GM12874 (cell line): ENCODE results near the gene RLIM.

Experiments
- TF ChIP-seq, protein P1 (sequence below): IDR thresholded peaks from 2 replicates; pipeline ENCODE4 v1.5.1; 2011; ENCODE audit warnings: low read depth, mild to moderate bottlenecking, control low read depth, low read length, moderate library complexity; ENCODE audit not compliant: insufficient read depth

The RLIM gene

GRCh38 chrX:74551934-74552333, 62.5 kb downstream of the RLIM start:
- TF ChIP-seq, protein P1, sequence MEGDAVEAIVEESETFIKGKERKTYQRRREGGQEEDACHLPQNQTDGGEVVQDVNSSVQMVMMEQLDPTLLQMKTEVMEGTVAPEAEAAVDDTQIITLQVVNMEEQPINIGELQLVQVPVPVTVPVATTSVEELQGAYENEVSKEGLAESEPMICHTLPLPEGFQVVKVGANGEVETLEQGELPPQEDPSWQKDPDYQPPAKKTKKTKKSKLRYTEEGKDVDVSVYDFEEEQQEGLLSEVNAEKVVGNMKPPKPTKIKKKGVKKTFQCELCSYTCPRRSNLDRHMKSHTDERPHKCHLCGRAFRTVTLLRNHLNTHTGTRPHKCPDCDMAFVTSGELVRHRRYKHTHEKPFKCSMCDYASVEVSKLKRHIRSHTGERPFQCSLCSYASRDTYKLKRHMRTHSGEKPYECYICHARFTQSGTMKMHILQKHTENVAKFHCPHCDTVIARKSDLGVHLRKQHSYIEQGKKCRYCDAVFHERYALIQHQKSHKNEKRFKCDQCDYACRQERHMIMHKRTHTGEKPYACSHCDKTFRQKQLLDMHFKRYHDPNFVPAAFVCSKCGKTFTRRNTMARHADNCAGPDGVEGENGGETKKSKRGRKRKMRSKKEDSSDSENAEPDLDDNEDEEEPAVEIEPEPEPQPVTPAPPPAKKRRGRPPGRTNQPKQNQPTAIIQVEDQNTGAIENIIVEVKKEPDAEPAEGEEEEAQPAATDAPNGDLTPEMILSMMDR = no peak

DNA sequence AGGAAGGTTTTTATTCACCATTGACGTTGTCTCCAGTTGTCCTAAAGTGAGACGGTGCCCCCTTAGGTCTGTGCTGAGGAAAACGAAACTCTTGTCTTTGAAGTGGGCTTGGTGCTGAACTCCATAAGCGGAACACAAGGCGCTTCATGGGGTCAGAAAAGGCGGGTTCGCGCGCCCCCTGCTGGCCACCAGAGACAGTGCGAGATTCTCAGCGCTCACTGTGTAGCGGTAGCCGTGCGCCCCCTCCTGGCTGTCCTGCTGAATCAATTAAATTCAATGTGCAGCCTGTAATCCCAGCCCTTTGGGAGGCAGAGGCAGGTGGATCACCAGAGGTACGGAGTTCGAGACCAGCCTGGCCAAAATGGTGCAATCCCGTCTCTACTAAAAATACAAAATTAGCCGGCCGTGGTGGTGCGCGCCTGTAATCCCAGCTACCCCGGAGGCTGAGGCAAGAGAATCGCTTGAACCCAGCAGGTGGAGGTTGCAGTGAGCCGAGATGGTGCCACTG, 64.1 kb downstream of the RLIM start:
- TF ChIP-seq, protein P1 = peak; percentile 92

DNA sequence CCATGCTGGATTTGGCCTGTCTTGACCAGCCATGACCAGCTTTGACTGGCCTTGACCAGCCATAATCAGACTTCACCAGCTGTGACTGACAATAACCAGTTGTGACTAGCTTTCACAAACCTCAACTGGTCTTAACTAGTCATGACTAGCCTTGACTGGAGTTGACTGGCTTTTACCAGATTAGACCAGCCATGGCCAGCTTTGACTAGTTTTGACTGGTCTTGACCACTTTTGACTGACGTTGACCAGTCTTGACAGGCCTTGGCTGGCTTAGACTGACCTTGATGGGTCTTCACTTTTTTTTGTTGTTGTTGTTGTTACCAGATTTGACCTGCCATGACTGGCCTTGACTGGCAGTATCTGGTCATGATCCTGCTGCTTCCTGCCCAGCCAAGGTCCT, 67.4 kb downstream of the RLIM start:
- TF ChIP-seq, protein P1 = no peak

DNA sequence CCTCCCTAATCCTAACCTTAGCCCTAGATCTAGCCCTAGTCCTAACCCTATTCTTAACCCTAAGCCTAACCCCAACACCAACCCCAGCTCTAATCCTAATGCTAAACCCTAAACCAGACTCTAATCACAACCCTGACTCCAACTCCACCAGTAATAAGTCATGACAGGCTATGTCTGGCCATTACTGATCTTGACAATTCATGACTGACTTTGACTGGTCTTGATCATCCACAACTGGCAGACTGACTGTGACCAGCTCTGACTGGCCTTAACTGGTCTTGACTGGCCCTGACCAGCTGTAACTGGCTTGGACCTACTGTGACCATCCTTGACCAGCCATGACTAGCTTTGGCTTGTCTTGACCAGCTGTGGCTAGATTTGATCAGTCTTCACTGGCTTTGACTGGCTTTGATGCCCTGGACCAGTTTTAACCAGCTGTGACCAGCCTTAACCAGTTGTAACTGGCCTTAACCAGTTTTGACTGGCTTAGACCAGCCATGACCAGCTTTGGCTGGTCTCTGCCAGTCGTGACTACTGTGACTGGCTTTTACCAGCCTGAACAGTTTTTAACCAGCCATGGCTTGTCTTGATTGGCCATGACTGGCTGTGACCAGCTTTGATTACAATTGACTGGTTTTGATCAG, 68.4 kb downstream of the RLIM start:
- TF ChIP-seq, protein P1 = no peak

DNA sequence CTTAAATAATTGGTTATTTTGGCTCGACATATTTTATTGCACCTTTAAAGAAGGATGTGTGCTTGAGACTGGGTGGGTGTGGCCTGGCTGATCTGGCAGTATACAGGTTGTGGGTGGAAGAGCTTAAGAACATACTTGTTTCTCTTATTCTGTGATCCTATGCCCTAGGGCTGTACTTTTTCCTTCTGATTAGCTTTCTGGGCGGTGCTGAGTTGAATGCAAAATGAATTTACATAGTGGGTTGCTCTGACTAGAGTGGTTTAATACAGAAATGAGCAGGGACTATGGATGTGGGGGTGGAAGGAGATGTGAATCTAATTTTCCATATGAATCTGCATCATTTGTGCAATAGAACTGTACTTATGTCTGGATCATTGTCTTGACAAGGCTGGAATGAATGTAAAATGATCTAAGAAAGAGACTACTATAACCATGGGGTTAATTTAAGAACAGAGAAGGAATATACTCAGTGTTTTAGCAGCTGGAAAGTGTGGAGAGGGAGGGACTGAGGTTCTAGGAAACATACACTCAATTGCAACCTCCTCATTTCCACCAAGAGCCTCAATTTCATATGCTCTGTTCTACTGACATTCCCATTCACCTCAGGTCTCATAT, 73.7 kb downstream of the RLIM start:
- TF ChIP-seq, protein P1 = no peak

DNA sequence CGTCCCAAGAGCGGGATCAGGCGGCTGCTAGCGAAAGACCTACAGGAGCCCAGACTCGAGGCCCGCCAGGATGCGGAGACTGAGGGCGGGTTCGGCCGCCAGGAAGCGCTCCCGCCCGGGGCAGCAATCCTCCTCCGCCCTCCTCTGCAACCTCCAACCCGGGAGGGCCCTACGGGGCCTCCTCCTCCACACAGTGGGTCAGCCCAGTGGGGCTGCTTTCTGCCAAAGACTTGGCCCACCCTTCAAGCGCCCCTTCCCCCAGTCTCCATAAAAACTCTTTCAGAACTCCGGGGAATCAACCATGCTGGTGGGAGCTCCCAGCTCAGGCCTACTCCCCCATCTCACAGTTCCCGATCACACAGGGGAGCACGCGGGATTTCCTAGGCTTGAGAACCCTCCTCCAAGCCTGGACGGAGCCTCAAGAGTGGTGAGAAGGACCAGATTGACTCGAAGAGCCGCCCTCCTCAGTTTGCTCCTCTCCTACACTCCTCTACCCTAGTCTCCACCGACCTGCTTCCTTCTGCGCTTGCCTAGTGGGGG, 77.5 kb downstream of the RLIM start:
- TF ChIP-seq, protein P1 = no peak

DNA sequence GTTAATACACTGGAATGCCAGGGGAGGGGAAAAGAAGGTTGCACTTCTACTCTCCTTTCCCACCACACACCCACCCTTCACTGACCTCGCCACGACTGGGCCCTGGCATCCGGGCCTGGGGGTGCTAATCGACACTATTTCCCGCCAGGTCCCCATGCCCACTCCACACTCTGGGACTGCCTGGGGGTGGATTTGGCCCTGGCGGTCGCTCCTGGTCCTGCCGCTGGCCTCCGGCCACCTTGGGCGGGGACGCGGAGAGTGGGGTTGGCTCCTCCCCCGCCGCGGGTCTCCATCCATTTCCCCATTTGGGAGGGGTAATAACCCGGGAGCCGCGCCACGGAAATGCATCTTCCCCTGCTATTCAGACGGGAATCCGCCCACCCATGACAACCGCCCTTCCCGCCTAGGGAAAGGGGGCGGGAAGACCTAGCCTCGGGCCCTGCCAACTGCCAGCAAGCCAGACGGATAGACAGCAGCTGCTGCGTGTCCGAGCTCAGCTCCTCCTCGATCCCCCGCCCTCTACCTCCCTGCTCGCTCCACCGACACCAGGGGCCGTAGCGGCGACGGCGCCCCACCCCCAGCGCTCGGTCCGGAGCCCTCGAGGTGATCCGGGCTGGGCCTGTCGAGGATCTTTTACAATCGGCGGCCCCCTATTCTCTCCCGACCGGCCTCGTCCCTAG, 78.1 kb downstream of the RLIM start:
- TF ChIP-seq, protein P1 = peak; percentile 34; the same call in 1 of the 2 replicates
